Inferior parietal cortex (tissue), 1 donor: Measurements from ENCODE around the gene CCDC192.
"Not testable (repeated sequence)": the region's sequence is repeated elsewhere in the genome, so short reads cannot be mapped to it uniquely, and the experiment has no call there.

ENCODE experiments used
- DNase-seq: peaks from one replicate; pipeline ENCODE4 v3.0.0-alpha.2; 2016; ENCODE audit errors: extremely low spot score

The CCDC192 gene

DNA sequence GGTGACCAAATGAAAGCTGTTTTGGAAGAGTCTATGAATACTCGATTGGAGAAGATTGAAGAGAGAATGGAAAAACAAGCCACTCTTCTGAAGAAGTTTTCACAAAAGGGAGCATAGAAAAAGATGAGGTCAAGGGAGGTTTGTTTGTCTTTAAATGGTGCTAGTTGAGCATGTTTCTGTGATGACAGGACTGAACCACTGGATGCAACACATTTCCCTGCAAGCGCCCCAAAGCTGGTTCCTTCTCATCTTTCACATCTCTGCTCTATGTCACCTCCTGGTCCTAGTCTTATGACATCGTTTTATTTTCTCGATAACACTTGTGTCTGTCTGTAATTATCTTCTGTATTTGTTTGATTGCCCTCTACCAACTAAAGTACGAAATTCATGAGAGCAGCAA is 3.8 kb upstream of the CCDC192 start:
- no peak for DNase-seq

DNA sequence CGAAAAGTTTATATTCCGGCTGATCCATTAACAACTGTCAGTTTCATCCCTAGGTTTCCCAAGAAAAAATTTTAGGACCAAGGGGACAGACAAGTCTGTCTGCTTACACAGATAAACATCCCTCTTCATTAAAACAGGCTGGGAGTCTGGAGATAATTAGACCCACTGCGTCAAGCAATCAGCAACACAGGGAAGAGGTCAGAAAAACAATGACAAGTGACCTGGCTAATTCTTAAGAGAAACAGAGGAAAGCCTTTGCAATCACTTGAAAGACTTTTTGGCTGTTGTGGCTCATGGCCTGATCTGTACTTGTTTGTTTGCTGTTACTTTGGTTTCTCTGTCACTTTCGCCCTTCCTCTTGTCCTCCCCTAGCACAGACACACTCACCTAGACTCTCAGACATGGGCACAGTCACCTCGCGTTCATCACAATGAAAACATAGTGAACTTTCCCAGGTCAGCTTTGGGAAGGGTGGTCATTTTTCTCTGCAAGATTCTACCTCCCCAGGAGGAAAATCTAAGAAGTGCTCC is 2.9 kb upstream of the CCDC192 start:
- DNase-seq: no peak

DNA sequence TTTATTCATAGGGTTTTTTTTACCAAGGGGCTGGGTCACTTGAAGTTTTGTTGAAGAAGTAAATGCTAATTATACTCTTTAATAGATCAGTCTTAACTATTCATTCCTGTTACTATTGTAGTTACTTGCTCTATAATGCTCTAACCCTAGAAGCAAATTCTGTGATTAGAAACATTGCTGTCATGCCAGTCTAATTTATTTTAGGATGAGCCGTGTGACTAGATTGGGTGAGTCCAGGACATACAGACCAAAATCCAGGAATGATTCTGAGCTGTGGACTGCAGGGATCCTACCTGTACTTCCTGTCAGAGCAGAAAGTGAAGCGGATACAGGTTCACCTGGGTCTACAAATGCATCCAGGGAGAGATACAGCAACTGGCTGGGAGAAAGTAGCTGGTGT is 757 bp upstream of the CCDC192 start:
- DNase-seq: no peak

DNA sequence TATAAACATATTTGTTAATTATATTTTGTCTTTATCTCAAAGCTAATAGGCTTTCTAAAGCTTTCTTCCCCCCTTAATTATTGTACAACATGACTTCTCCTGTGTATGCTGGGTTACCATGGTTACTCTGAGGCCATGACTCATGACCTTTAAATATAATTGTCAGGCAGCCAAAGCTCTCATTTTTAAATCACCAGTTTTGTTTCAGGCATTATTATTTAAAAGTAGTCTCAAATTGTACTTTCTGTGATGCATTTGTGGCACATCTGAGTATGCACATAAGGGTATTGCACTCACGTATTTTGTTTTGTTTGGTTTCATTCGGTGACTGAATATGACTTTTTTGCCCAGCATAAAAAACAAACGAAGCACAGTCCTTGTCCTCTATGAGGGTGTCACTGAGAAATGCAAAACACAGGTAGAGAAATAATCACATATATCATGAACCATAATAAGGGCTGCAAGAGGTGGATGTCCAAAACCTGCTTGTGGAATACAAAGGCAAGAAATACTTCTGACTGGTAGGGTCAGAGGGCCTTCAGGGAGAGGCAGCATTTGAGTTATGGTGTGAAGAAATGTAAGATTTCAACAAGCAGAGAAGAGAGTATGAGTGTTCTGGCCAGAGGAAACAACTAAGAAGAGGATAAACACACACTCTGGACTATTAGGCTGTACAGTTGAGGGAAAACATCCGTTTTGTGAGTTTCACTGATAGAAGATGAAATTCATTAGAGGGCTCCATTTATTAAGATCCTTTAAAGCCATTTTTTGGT is 2.1 kb downstream of the CCDC192 start:
- no peak for DNase-seq

DNA sequence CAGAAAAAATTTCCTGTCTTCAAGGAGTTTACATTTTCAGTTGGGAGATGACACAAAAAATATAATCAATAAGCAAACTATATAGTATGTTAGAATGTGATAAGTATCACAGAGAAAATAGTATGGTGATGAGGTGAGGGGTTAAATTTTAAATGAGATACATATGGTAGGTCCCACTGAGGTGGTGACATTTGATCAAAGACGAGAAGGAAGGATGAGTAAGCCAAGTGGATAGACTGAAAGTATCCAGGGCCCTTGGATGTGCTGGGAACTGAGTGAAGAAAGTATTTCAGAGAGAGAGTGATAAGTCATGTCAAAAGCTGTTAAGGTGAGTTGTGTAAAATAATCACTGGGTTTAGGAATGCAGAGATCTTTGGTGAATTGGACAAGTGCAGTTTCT is 3.5 kb downstream of the CCDC192 start:
- no peak for DNase-seq

DNA sequence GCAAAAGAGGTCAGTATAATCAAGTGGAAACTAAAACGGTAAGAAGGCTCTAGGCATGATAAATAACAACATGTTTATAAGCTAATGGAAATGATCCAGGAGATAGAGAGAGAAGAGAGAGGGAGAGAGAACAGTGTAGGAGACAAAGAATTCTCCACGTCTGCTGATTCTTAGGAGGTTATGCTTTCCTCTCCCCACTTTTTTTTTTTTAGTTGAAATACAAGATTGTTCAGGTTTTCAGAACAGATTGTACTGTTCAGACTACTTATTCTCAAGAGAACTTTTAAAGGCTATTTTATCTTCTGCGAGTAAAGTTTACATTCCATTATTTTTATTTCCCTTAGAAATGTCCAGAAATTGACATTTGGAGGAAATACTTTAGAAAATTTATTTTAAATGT is 4.0 kb downstream of the CCDC192 start:
- no peak for DNase-seq

DNA sequence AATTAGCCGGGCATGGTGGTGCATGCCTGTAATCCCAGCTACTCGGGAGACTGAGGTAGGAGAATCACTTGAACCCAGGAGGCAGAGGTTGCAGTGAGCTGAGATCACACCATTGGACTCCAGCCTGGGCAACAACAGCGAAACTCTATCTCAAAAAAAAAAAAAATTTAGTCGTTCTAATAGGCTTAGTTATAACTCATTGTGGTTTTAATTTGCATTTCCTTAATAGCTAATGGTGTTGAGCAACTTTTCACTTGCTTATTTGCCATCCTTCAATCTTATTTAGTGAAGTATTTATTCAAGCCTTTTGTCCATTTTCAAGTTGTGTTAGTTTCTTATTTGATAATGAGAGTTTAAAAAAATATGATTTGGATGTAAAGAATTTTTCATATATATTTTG is 9.9 kb downstream of the CCDC192 start:
- DNase-seq: not testable (repeated sequence)

DNA sequence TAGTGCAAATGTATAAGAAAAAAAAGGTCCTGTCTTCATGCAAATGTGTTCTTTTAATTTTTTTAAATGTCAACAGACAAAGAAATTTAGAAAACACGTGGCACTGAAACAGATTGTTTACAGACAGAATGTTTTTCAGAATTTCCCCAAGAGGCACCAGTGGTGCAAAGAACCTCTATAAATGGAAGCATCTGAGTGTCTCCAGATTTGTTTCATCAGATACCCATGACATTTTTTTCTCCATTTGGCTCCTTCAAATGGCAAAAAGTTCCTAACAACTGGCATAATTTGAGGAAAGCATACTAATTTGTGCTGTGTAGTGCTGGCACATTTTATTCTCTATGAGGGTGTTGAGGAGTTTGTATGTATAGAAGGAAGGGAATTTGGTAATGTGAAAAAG is 15.0 kb downstream of the CCDC192 start:
- peak; percentile 10 for DNase-seq

DNA sequence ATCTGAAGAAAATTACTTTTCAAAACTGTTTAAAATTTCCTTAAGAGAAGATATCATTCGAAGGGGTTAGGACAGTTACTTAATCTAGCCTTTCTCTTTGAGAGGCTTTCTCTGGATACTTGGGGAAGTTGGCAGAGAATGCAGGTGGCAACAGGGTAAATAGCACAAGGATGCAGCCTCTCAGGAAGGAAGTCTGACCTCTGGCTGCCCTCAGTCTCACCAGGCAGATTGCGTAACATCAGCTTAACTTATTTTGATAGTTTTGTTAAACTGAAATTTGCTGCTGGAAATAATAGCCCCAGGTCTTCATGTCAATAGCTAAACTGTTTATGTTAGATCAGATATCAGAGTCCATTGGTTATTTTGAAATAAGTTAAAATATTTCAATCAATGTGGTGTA is 20.4 kb downstream of the CCDC192 start:
- no peak for DNase-seq

DNA sequence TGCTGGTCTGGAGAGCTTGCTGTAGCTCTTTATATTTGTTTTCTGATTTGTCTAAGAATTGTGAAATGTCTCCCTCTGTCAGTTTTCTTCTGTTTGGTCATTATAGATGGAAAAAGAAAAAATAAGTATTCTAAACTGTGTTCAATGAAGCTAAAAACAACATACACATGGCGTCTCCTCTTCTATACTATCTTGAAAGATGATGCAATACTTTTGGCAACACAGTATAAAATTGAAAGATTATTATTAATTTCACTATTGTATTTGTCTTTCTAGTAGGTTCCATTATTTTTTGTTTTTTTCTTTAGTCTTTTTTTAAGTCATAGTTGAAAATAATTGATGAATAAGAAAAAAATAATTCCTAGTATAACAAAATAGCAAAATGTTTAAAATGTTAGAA is 22.5 kb downstream of the CCDC192 start:
- DNase-seq: no peak

DNA sequence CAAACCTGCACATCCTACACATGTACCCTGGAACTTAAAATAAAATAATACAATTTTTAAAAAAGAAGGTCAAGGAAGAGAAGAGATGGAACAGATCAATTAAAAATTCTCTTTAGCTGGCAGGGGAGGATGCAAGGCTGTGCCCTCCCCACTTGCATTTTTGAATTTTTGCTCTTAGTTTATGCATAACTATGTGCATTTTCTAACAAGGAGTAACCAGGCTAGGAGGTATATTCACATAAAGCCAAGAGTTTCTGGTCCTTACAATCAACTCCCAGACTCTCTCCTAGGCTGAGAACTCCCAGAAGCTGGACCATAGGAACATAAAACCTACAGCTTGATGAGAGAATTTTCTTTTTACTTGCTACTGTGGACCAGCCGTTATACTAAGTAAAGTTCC is 29.8 kb downstream of the CCDC192 start:
- no peak for DNase-seq

DNA sequence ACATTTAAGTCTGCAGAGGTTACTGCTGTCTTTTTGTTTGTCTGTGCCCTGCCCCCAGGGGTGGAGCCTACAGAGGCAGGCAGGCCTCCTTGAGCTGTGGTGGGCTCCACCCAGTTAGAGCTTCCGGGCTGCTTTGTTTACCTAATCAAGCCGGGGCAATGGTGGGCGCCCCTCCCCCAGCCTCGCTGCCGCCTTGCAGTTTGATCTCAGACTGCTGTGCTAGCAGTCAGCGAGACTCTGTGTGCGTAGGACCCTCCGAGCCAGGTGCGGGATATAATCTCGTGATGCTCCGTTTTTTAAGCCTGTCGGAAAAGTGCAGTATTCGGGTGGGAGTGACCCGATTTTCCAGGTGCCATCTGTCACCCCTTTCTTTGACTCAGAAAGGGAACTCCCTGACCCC is 36.2 kb downstream of the CCDC192 start:
- DNase-seq: not testable (repeated sequence)

DNA sequence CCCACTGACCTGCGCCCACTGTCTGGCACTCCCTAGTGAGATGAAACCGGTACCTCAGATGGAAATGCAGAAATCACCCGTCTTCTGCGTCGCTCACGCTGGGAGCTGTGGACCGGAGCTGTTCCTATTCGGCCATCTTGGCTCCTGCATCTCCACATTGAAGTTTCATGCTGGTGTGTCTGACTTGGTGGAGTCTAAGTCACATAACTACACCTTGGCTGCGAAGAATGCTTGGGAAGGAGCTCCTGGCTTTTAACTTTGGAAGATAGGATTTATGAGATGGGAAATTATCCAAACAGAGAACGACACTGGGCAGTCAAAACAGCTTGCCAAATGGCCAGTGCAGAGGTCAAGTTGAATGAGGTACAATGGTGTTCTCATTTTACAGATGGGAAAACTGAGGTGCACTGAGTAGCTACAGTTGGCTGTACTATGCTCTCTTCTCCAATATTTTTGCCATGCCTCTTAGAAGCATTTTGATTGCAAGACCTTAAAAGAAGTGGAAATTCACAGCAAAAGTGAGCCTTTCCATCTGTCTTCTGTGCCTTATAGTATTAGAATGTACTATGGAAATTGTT is 36.7 kb downstream of the CCDC192 start:
- DNase-seq: no peak

DNA sequence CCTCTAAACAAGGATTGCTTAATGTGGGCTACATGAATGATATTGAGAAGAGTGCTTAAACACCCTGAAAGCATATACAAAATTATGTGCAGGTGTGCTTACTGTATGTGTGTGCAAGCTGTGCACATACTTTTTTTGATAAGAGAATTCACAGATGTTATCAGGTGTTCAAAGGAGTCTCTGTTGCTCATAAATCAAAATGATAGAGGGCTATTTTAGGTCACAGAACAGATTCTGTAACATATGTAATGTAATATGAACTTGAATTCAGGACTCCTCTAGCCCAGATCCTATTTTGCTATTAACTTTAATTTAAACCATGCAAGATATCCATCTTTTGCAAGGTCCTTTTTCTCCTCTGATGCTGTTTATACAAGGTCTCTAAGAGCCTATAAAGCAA is 38.2 kb downstream of the CCDC192 start:
- no peak for DNase-seq

DNA sequence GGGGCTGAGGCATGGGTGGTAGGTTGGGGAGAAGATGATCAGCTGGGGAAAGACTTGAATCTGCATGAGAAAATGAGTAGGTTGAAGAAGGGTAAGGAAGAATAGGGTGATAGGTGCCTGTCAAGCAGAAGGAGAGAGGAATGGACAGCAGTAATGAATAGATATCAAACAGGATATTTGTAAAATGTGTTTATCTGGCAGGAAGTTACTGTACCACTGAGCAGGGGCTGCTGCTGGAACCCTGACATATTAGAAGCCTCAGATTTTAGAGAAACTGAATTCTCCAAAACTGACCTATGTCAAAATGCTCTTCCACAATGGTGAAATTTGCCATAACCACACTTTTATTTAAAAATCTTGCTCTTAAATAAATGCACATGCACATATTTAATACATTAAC is 41.0 kb downstream of the CCDC192 start:
- no peak for DNase-seq

DNA sequence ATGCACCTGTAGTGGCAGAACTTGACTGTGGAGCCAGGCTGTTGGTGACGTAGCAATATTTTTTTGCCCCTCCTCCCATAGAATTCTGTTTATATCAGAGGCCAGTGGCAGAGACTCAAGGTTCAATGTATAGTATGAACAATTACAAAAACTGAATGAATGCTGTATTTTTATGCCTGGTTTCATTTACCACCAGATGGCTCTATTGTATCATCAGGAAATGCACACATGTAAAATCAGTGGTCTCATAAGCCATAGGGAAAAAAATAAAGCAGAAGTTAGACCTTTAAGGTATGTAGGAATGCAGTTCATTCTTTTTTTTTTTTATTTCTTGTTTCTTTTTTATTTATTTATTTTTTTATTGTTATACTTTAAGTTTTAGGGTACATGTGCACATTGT is 43.6 kb downstream of the CCDC192 start:
- no peak for DNase-seq

DNA sequence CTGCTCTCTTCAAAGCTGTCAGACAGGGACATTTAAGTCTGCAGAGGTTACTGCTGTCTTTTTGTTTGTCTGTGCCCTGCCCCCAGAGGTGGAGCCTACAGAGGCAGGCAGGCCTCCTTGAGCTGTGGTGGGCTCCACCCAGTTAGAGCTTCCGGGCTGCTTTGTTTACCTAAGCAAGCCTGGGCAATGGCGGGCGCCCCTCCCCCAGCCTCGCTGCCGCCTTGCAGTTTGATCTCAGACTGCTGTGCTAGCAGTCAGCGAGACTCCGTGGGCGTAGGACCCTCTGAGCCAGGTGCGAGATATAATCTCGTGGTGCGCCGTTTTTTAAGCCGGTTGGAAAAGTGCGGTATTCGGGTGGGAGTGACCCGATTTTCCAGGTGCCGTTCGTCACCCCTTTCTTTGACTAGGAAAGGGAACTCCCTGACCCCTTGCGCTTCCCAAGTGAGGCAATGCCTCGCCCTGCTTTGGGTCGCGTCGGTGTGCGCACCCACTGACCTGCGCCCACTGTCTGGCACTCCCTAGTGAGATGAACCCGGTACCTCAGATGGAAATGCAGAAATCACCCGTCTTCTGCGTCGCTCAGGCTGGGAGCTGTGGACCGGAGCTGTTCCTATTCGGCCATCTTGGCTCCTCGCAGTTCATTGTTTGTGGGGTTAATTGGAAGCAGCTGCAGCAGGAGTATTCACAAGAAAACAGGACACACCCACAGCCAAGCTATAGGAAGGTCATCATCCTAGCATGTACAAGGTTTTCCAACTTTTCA is 49.5 kb downstream of the CCDC192 start:
- not testable (repeated sequence) for DNase-seq

DNA sequence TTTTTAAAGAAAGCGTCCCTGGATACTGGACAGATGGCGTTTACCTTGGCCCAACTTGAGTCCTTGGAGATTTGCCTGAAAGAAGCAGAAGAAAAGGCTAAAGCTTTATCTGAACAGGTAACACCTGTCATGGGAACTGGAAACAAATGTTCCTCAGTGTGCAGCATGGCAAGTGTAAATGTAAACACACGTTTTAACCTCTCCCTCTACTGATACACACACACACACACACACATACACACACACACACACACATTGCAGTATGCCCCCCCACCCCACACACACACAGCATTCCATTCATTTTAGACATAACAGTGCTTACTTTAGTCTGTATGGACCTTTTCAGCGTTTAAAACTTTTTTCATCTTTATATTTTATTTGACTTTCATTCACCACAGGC is 51.1 kb downstream of the CCDC192 start:
- DNase-seq: no peak

DNA sequence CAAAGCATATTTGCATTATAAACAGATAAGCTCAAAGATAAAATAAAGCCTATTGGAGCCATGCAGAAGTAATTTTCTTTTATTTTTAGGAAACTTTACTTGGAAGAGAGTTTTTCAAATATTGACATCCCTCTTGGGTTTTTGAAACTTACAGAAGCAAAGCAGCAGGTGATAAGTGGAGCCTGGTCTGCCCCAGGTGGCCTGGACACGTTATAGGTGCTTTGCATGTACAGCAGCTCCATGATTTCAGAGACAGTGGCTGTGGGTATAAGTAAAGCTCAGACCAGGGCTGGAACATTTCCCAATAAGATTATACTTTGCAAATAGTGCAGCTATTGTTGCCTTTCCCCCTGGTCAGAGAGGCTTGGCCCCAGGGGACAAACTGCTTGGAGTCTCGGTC is 51.5 kb downstream of the CCDC192 start:
- no peak for DNase-seq

DNA sequence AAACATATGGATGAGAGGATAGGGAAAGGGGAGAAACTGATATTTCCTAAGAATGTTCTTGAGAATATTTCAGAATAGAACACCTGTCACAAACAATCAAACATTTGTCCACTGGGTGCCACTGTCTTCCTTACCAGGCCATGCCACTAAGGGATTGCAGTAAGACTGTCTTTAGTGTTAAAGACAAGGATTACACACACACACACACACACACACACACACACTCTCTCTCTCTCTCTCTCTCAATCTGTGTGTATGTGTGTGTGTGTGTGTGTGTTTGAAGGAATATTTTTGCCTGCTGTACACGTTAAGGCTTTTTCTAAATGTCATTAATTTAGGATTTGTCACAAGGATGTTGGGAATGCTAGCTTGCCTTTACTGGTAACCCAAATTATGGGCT is 54.4 kb downstream of the CCDC192 start:
- peak; percentile 48 for DNase-seq

DNA sequence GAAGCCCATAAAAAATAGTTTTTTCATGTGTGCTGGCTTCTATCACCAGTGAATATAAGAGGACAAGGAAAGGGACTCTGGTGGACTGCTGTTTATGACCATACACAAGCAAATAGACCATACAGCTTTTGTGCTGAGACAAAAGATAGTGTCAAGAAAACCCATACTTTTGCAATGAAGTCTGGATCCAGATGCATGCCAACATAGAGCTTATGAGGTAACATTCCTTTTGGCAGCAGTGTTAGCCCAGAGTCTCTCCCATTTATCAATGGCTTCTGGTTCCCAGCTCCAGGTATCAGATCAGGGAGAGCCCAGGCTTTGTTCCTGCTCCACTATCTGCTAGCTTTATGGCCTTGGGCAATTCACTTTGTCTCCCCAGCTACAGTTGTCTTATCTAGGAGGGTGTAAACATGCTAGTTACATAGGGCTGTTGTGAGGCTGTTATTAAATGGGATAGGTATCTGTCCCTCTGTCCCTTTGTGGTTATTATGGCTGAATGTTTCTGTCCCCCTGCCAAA is 55.6 kb downstream of the CCDC192 start:
- DNase-seq: no peak

DNA sequence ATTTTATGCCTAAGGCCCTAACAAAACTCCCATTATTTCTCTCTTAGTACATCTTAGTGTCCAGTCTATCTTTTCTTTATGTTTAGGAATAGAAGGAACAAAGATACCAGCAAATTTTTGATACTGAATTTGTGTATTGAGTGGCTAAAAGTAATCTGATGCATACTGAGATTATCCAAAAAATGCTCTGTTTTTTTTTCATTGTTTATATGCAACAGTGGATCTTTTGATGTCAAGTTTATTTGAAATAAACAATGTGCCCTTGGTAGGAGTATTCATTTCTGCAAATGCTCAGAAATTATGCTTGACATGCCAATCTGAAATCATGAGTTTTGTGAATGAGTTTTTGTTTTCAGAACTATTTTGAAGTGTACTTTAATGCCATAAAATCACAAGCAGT is 58.7 kb downstream of the CCDC192 start:
- DNase-seq: no peak

DNA sequence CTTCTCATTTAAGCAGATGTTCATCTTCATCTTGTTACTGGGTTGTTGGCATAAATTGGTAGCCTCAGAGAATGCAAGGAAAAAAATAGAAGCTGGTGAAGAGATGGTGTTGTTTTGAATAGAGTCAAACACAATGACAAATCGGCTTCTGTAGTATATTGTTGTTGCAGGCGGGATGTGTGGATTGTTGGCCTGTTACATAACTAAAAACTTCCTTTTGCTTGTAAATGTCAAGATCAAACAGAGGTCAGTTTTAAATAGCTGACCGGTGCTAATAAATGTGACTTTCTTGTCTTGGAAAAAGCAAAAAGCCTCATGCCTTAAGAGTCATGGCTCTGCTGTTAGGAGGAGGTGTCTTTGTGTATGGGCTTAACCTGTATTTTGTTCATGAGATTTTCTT is 59.2 kb downstream of the CCDC192 start:
- DNase-seq: no peak
